Upper lobe of right lung (tissue), 1 donor: ENCODE measurements around the gene PAIP1. TPM values are rescaled to one million over a fixed set of nuclear protein-coding genes. Genes with fewer than 3 reads are reported as not detected.
"Not testable (repeated sequence)": the region's sequence is repeated elsewhere in the genome, so short reads cannot be mapped to it uniquely, and the experiment has no call there.

Experiments used
- ATAC-seq: fragments of 200-7000 bp; cut with Tn5 transposase; one replicate; pipeline ENCODE4 v1.9.1; 2020; ENCODE audit warnings: mild to moderate bottlenecking, moderate library complexity
- DNase-seq: peaks from one replicate; pipeline ENCODE4 v3.0.0-alpha.2; 2020
- H3K27ac ChIP-seq: fragments of 200-600 bp; one replicate; pipeline ENCODE4 v1.8.0; 2022
- H3K27me3 ChIP-seq: fragments of 200-600 bp; one replicate; pipeline ENCODE4 v1.8.0; 2022; ENCODE audit warnings: mild to moderate bottlenecking
- H3K36me3 ChIP-seq: fragments of 200-600 bp; one replicate; pipeline ENCODE4 v1.8.0; 2022
- H3K4me1 ChIP-seq: fragments of 200-600 bp; one replicate; pipeline ENCODE4 v1.8.0; 2022
- H3K4me3 ChIP-seq: fragments of 200-600 bp; one replicate; pipeline ENCODE4 v1.8.0; 2022; ENCODE audit warnings: mild to moderate bottlenecking
- H3K9me3 ChIP-seq: fragments of 200-600 bp; one replicate; pipeline ENCODE4 v1.8.0; 2022
- intact Hi-C: fragments of 100-400 bp; cut with DNase I; formaldehyde crosslinking; loops from one replicate; pipeline ENCODE4 v1.11.0; 2022
- total RNA-seq: library from RNA; stranded (reverse); fragmentation: NEBNext Ultra II Directional; extraction: Animal tissue kit (Norgen Biotek cat#: 25700); gene quantifications from one replicate; pipeline ENCODE4 v1.2.1, GENCODE V29; 2021
- TF ChIP-seq, protein P1 (sequence below): fragments of 200-600 bp; IDR thresholded peaks from one replicate; pipeline ENCODE4 v1.8.0; 2022; ENCODE audit warnings: antibody characterized with exemption
- donor health status: DM: no; HTN: yes; CAD: no; lungs with severe emphysema.

The PAIP1 gene
- total RNA-seq, 1 donor from 2014 or later: 82.3 TPM

GRCh38 chr5:43565043-43565442 is 8.2 kb upstream of the PAIP1 start:
- H3K27ac ChIP-seq: no peak overlapping the region
- intact Hi-C loops: no loop called here
- no peak for ATAC-seq
- no peaks in the 10 kb centered on the region for H3K4me1 ChIP-seq
- no peak for DNase-seq
- no peaks in the 10 kb centered on the region for H3K9me3 ChIP-seq
- no peaks in the 10 kb centered on the region for H3K36me3 ChIP-seq
- H3K27me3 ChIP-seq: no peaks in the 10 kb centered on the region
- H3K4me3 ChIP-seq: no peak overlapping the region
- TF ChIP-seq, protein P1, sequence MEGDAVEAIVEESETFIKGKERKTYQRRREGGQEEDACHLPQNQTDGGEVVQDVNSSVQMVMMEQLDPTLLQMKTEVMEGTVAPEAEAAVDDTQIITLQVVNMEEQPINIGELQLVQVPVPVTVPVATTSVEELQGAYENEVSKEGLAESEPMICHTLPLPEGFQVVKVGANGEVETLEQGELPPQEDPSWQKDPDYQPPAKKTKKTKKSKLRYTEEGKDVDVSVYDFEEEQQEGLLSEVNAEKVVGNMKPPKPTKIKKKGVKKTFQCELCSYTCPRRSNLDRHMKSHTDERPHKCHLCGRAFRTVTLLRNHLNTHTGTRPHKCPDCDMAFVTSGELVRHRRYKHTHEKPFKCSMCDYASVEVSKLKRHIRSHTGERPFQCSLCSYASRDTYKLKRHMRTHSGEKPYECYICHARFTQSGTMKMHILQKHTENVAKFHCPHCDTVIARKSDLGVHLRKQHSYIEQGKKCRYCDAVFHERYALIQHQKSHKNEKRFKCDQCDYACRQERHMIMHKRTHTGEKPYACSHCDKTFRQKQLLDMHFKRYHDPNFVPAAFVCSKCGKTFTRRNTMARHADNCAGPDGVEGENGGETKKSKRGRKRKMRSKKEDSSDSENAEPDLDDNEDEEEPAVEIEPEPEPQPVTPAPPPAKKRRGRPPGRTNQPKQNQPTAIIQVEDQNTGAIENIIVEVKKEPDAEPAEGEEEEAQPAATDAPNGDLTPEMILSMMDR: no peak

GRCh38 chr5:43564289-43564850 is 7.5 kb upstream of the PAIP1 start:
- no peak for ATAC-seq
- TF ChIP-seq, protein P1: no peak

DNA sequence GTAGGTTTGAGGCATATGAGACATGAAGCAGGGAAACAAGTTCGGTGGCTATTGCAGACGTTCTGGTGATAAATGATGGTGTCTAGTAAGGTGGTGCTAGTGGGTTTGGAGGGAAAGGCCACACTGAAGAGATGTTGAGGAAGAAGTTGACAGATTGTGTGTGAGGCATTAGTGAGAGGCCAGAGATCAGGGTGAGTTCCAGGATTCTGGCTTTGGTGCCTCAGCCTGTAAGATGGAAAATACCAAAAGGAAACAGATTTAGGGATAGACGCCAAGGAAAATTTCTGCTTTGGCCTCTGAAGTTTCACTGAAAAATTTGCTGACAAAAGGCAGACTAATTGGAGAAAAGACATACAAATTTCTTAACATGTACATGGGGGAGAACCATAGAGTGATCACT is 6.4 kb upstream of the PAIP1 start:
- no peak overlapping the region for H3K4me3 ChIP-seq

More at GRCh38 chr5:43564289-43564850, 7.5 kb upstream of the PAIP1 start:
- Histone ChIP-seq H3K9me3 (no peaks in the 10 kb centered on the region), H3K27ac (no peak overlapping the region), H3K4me1 (no peaks in the 10 kb centered on the region), H3K4me3 (no peak overlapping the region), H3K36me3 (no peaks in the 10 kb centered on the region), H3K27me3 (no peaks in the 10 kb centered on the region)
- no peak for DNase-seq
- intact Hi-C loops: no loop called here

DNA sequence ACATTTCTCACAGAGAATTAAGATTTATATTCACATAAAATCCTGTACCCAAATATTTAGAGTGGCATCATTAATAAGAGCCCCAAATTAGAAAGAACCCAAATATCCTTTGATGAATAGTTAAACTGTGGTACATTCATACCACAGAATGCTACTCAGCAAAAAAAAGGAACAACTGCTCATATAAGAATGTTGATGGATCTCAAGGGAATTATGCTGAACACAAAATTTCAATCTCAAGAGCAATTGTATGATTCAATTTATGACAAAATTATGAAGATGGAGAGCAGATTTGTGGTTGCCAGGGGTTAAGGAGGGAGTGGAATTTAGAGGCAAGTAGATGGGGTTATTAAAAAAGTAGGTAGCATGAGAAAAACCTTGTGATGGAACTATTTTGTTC is 4.5 kb upstream of the PAIP1 start:
- no peaks in the 10 kb centered on the region for H3K36me3 ChIP-seq
- no peak for ATAC-seq
- no peaks in the 10 kb centered on the region for H3K9me3 ChIP-seq
- TF ChIP-seq, protein P1: no peak
- no peak for DNase-seq
- H3K27me3 ChIP-seq: no peaks in the 10 kb centered on the region
- no peak overlapping the region for H3K27ac ChIP-seq
- intact Hi-C loops: no loop called here
- H3K4me3 ChIP-seq: no peak overlapping the region
- no peaks in the 10 kb centered on the region for H3K4me1 ChIP-seq

More for the DNA sequence above, 6.4 kb upstream of the PAIP1 start:
- no peaks in the 10 kb centered on the region for H3K9me3 ChIP-seq
- DNase-seq: no peak
- H3K4me1 ChIP-seq: no peaks in the 10 kb centered on the region
- no peaks in the 10 kb centered on the region for H3K36me3 ChIP-seq
- intact Hi-C loops: no loop called here
- no peaks in the 10 kb centered on the region for H3K27me3 ChIP-seq
- H3K27ac ChIP-seq: no peak overlapping the region
- TF ChIP-seq, protein P1: no peak
- ATAC-seq: no peak

DNA sequence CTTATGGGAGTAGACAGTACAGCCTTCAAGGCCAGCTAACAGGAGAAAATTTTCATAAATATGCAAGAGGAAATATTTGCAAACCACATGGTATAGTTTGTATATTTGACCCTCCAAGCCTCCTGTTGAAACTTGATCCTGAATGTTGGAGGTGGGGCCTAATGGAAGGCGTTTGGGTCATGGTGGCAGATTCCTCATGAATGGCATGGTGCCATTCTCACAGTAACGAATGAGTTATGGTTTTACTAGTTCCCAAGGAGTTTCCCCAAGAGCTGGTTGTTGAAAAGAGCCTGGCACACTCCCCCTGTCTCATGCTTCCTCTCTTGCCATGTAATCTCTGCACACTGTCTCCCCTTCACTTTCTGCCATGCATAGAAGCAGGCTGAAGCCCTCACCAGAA is 3.3 kb upstream of the PAIP1 start:
- TF ChIP-seq, protein P1: no peak
- H3K4me3 ChIP-seq: no peak overlapping the region
- no peak for ATAC-seq

GRCh38 chr5:43556607-43556856 is 345 bp downstream of the PAIP1 start:
- Histone ChIP-seq H3K4me1 (peaks cover 24% of the 10 kb centered on the region), H3K36me3 (peaks cover 27% of the 10 kb centered on the region), H3K27ac (peak overlapping the region; percentile 98), H3K4me3 (peak overlapping the region; percentile 74)
- DNase-seq, H3K9me3 ChIP-seq, H3K27me3 ChIP-seq, intact Hi-C loops: not testable (repeated sequence)
- ATAC-seq: peak; percentile 95

More for the DNA sequence above, 3.3 kb upstream of the PAIP1 start:
- Histone ChIP-seq H3K4me1 (peaks cover 7% of the 10 kb centered on the region), H3K36me3 (no peaks in the 10 kb centered on the region), H3K27ac (no peak overlapping the region), H3K9me3 (no peaks in the 10 kb centered on the region), H3K27me3 (no peaks in the 10 kb centered on the region)
- DNase-seq: no peak
- intact Hi-C loops: no loop called here
